Neural progenitor cell (in vitro differentiated cells): Measurements from ENCODE around the gene LRRK2.

Experiments
- CTCF ChIP-seq: fragments of 200-600 bp; sonication (generic); IDR thresholded peaks from 2 replicates; pipeline ENCODE4 v1.5.1; 2017; ENCODE audit warnings: antibody characterized with exemption, mild to moderate bottlenecking
- EZH2 ChIP-seq: fragments of 200-600 bp; sonication (generic); IDR thresholded peaks from 2 replicates; pipeline ENCODE4 v1.6.1; 2017; ENCODE audit warnings: antibody characterized with exemption, mild to moderate bottlenecking, moderate library complexity

- TF ChIP-seq CTCF (no peak), EZH2 (no peak)
Observed at GRCh38 chr12:40181490-40181889, 43.3 kb upstream of the LRRK2 start.
